Gastroesophageal sphincter (tissue), 3 donors: ENCODE measurements around the gene OASL.

Experiments
- CTCF ChIP-seq, 4 experiments: fragments of 200-600 bp in 2 of 4; fragments of 450-650 bp in 2 of 4; sonication (generic) in 1 of 4; IDR thresholded peaks; one replicate each; pipeline ENCODE4 v1.5.1; 2017 to 2019; ENCODE audit warnings: antibody characterized with exemption in 4 of 4, mild to moderate bottlenecking in 2 of 4, moderate library complexity in 2 of 4
- EP300 ChIP-seq: sonication (generic); formaldehyde crosslinking; IDR thresholded peaks from one replicate; pipeline ENCODE4 v1.6.1; 2017; ENCODE audit warnings: antibody characterized with exemption, mild to moderate bottlenecking
- POLR2A ChIP-seq, 2 donors: fragments of 450-650 bp; IDR thresholded peaks; one replicate each; pipeline ENCODE4 v1.6.1; 2017; ENCODE audit warnings: antibody characterized with exemption in 2 of 2, mild to moderate bottlenecking in 2 of 2, moderate library complexity in 1 of 2
- POLR2AphosphoS5 ChIP-seq: sonication (generic); formaldehyde crosslinking; IDR thresholded peaks from one replicate; pipeline ENCODE4 v1.6.1; 2017; ENCODE audit warnings: antibody characterized with exemption

DNA sequence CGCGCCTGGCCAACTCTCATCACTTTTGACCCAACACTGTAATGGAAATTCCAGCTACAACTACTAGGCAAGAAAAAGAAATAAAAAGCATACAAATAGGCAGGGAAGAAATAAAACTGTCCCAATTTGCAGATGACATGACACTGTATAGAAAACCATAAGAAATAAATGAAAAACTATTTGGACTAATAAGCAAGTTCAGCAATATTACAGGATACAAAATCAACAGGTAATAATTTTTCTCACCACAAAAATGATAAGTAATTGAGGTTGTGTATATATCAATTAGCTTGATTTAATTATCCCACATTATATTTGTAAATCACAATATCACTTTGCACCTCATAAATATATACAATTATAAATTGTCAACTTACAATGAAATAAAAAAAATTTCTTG lies 41.9 kb upstream of the OASL start:
- TF ChIP-seq CTCF (IDR thresholded peaks at IDR 0.05) = no peak
- no peak for TF ChIP-seq EP300
- TF ChIP-seq POLR2AphosphoS5 = no peak
- TF ChIP-seq POLR2A (IDR thresholded peaks at IDR 0.05) = no peak
